H9 (cell line): ENCODE measurements around the gene ZBTB16. TPM values are rescaled to one million over a fixed set of nuclear protein-coding genes. Genes with fewer than 3 reads are reported as not detected.

Experiments
- DNase-seq: peaks from one replicate; pipeline ENCODE4 v3.0.0-alpha.2; 2017
- H2AFZ ChIP-seq: one replicate; pipeline ENCODE4 v1.6.1; 2013; ENCODE audit warnings: mild to moderate bottlenecking, low read length, control low read depth, moderate library complexity
- H2AK5ac ChIP-seq: 2 replicates; pipeline ENCODE4 v1.6.1; 2013; ENCODE audit warnings: low read length, control low read depth, mixed read lengths; ENCODE audit not compliant: insufficient read length
- H2BK120ac ChIP-seq: one replicate; pipeline ENCODE4 v1.6.1; 2013; ENCODE audit warnings: low read depth, mild to moderate bottlenecking, low read length, control low read depth, inconsistent platforms; ENCODE audit not compliant: poor library complexity, severe bottlenecking
- H2BK12ac ChIP-seq: 2 replicates; pipeline ENCODE4 v1.6.1; 2013; ENCODE audit warnings: low read length, control low read depth, mixed read lengths, low read depth; ENCODE audit not compliant: insufficient read length
- H2BK15ac ChIP-seq: 2 replicates; pipeline ENCODE4 v1.6.1; 2013; ENCODE audit warnings: low read depth, low read length, control low read depth
- H2BK20ac ChIP-seq: one replicate; pipeline ENCODE4 v1.6.1; 2013; ENCODE audit warnings: low read depth, mild to moderate bottlenecking, low read length, control low read depth, inconsistent platforms; ENCODE audit not compliant: poor library complexity, severe bottlenecking
- H2BK5ac ChIP-seq: 2 replicates; pipeline ENCODE4 v1.6.1; 2013; ENCODE audit warnings: low read length, control low read depth, mixed read lengths; ENCODE audit not compliant: insufficient read length
- H3K14ac ChIP-seq: 2 replicates; pipeline ENCODE4 v1.6.1; 2013; ENCODE audit warnings: low read length, control low read depth; ENCODE audit not compliant: insufficient read depth
- H3K18ac ChIP-seq: 2 replicates; pipeline ENCODE4 v1.6.1; 2013; ENCODE audit warnings: low read depth, mild to moderate bottlenecking, mixed read lengths, low read length, control low read depth; ENCODE audit not compliant: insufficient read length
- H3K23ac ChIP-seq: 2 replicates; pipeline ENCODE4 v1.6.1; 2013; ENCODE audit warnings: low read length, control low read depth, mixed read lengths, low read depth; ENCODE audit not compliant: insufficient read length
- H3K23me2 ChIP-seq: 2 replicates; pipeline ENCODE4 v1.6.1; 2013; ENCODE audit warnings: low read depth, mild to moderate bottlenecking, mixed read lengths, low read length, control low read depth; ENCODE audit not compliant: insufficient read length, poor library complexity, severe bottlenecking
- H3K27ac ChIP-seq: 2 replicates; pipeline ENCODE4 v1.5.1; 2013; ENCODE audit warnings: low read length, control low read depth, mixed read lengths, low read depth; ENCODE audit not compliant: insufficient read length
- H3K27me3 ChIP-seq: 2 replicates; pipeline ENCODE4 v1.6.1; 2013; ENCODE audit warnings: low read length, control low read depth, inconsistent platforms; ENCODE audit not compliant: insufficient read depth
- H3K4ac ChIP-seq: 2 replicates; pipeline ENCODE4 v1.6.1; 2013; ENCODE audit warnings: low read depth, mild to moderate bottlenecking, control low read depth, inconsistent platforms, low read length, moderate library complexity
- H3K4me1 ChIP-seq: 2 replicates; pipeline ENCODE4 v1.6.1; 2013; ENCODE audit warnings: low read length, control low read depth, inconsistent platforms; ENCODE audit not compliant: insufficient read depth
- H3K4me2 ChIP-seq: 2 replicates; pipeline ENCODE4 v1.6.1; 2013; ENCODE audit warnings: low read length, control low read depth, mixed read lengths; ENCODE audit not compliant: insufficient read length, insufficient read depth
- H3K56ac ChIP-seq: 2 replicates; pipeline ENCODE4 v1.6.1; 2013; ENCODE audit warnings: low read depth, mild to moderate bottlenecking, mixed read lengths, low read length, control low read depth; ENCODE audit not compliant: insufficient read length
- H3K79me1 ChIP-seq: 2 replicates; pipeline ENCODE4 v1.6.1; 2013; ENCODE audit warnings: low read depth, mild to moderate bottlenecking, moderate library complexity, low read length, control low read depth, inconsistent platforms; ENCODE audit not compliant: insufficient read depth, poor library complexity, severe bottlenecking
- H3K79me2 ChIP-seq: 2 replicates; pipeline ENCODE4 v1.6.1; 2013; ENCODE audit warnings: low read length, control low read depth, inconsistent platforms; ENCODE audit not compliant: insufficient read depth
- H3K9ac ChIP-seq: 2 replicates; pipeline ENCODE4 v1.6.1; 2013; ENCODE audit warnings: low read length, control low read depth, mixed read lengths; ENCODE audit not compliant: insufficient read length; ENCODE audit errors: extremely low read depth
- H3K9me3 ChIP-seq: one replicate; pipeline ENCODE4 v1.6.1; 2013; ENCODE audit warnings: low read depth, low read length, inconsistent platforms; ENCODE audit not compliant: control insufficient read depth
- H3T11ph ChIP-seq: one replicate; pipeline ENCODE4 v1.6.1; 2013; ENCODE audit warnings: mild to moderate bottlenecking, low read length, control low read depth, inconsistent platforms
- H4K20me1 ChIP-seq: one replicate; pipeline ENCODE4 v1.6.1; 2013; ENCODE audit not compliant: control insufficient read depth, insufficient read length, insufficient read depth
- H4K5ac ChIP-seq: 2 replicates; pipeline ENCODE4 v1.6.1; 2013; ENCODE audit warnings: low read depth, mild to moderate bottlenecking, mixed read lengths, low read length, control low read depth; ENCODE audit not compliant: insufficient read length
- H4K8ac ChIP-seq: replicated peaks from 2 replicates; pipeline ENCODE4 v1.6.1; 2013; ENCODE audit warnings: low read length, control low read depth, mixed read lengths, low read depth; ENCODE audit not compliant: insufficient read length
- H4K91ac ChIP-seq: 2 replicates; pipeline ENCODE4 v1.6.1; 2013; ENCODE audit warnings: low read depth, mild to moderate bottlenecking, moderate library complexity, mixed read lengths, low read length, control low read depth; ENCODE audit not compliant: insufficient read length
- H3K27ac Mint-ChIP-seq, 3 experiments: 2 replicates in 2 of 3; 3 replicates in 1 of 3; pipeline ENCODE4 v1.8.0; 2020 to 2021; ENCODE audit warnings: mixed read lengths in 3 of 3, mild to moderate bottlenecking in 1 of 3, moderate library complexity in 1 of 3
- H3K27me3 Mint-ChIP-seq: 2 replicates; pipeline ENCODE4 v1.8.0; 2021; ENCODE audit warnings: low read depth, mild to moderate bottlenecking, moderate library complexity, mixed read lengths
- H3K36me3 Mint-ChIP-seq, 3 experiments: 2 replicates in 2 of 3; 3 replicates in 1 of 3; pipeline ENCODE4 v1.8.0; 2020 to 2021; ENCODE audit warnings: low read depth in 3 of 3, mixed read lengths in 3 of 3; ENCODE audit not compliant: insufficient read depth in 1 of 3
- H3K4me1 Mint-ChIP-seq, 2 experiments: 2 replicates each; pipeline ENCODE4 v1.8.0; 2020; ENCODE audit warnings: mixed read lengths in 2 of 2
- H3K4me3 Mint-ChIP-seq, 2 experiments: 2 replicates in 1 of 2; 3 replicates in 1 of 2; pipeline ENCODE4 v1.8.0; 2020 to 2021; ENCODE audit warnings: mild to moderate bottlenecking in 2 of 2, mixed read lengths in 2 of 2, moderate library complexity in 1 of 2
- H3K9me3 Mint-ChIP-seq, 2 experiments: 2 replicates in 1 of 2; 3 replicates in 1 of 2; pipeline ENCODE4 v1.8.0; 2020; ENCODE audit warnings: mild to moderate bottlenecking in 2 of 2, mixed read lengths in 2 of 2, moderate library complexity in 1 of 2
- CTCF ChIP-seq: fragments of 200-600 bp; sonication (generic); conservative IDR thresholded peaks from 3 replicates; pipeline ENCODE4 v1.8.0; 2021; ENCODE audit warnings: antibody characterized with exemption, mild to moderate bottlenecking
- WGBS: extraction: QIAGEN DNeasy Blood & Tissue Kit; methylation state at CpG from one replicate; pipeline ENCODE4 v1.1.7; 2013; ENCODE audit warnings: missing lambda C conversion rate, low lambda C conversion rate, mixed read lengths; ENCODE audit not compliant: insufficient read length; ENCODE audit errors: extremely low coverage; 5-methylcytosine and 5-hydroxymethylcytosine counted together
- total RNA-seq: library from RNA; stranded (reverse); gene quantifications from 2 replicates; pipeline ENCODE4 v1.2.1, GENCODE V29; 2021

The ZBTB16 gene
- total RNA-seq, 1 experiment from 2014 or later, result not detected

GRCh38 chr11:114116800-114117199 lies 57.3 kb downstream of the ZBTB16 start:
- no peak overlapping the region for H3K18ac ChIP-seq
- no peak for TF ChIP-seq CTCF
- H3K4me1 ChIP-seq, result no peaks in the 10 kb centered on the region
- no peak overlapping the region for H4K5ac ChIP-seq
- no peak overlapping the region for H3K9ac ChIP-seq
- H3K9me3 ChIP-seq, result no peaks in the 10 kb centered on the region
- no peak overlapping the region for H3K4me2 ChIP-seq
- H3K27ac ChIP-seq, result no peak overlapping the region
- Mint-ChIP-seq H3K27me3 (peaks cover 33% of the 10 kb centered on the region), H3K4me1 (peaks cover 5% of the 10 kb centered on the region in 2 experiments; a peak in 3 of 4 replicates), H3K27ac (no peak overlapping the region), H3K4me3 (no peak overlapping the region), H3K9me3 (no peaks in the 10 kb centered on the region; a peak in 1 of 5 replicates), H3K36me3 (no peaks in the 10 kb centered on the region)
- DNase-seq, result no peak
- H3K23ac ChIP-seq, result no peak overlapping the region
- no peaks in the 10 kb centered on the region for H3K23me2 ChIP-seq
- H3K14ac ChIP-seq, result no peak overlapping the region
- H3T11ph ChIP-seq, result no peak overlapping the region
- no peaks in the 10 kb centered on the region for H3K79me1 ChIP-seq
- no peak overlapping the region for H2BK120ac ChIP-seq
- H2BK15ac ChIP-seq, result no peak overlapping the region
- WGBS, result no CpG with 5 or more reads among the region's 3 CpGs
- H4K91ac ChIP-seq, result no peak overlapping the region
- no peaks in the 10 kb centered on the region for H4K20me1 ChIP-seq
- no peaks in the 10 kb centered on the region for H3K27me3 ChIP-seq
- H3K79me2 ChIP-seq, result no peaks in the 10 kb centered on the region
- H3K4ac ChIP-seq, result no peak overlapping the region
- no peak overlapping the region for H2BK5ac ChIP-seq
- no peak overlapping the region for H3K56ac ChIP-seq
- H2AK5ac ChIP-seq, result no peak overlapping the region
- H2BK20ac ChIP-seq, result no peak overlapping the region
- H2BK12ac ChIP-seq, result no peak overlapping the region
- no peak overlapping the region for H2AFZ ChIP-seq
- H4K8ac ChIP-seq, result no peak overlapping the region
